ENCODE results near the gene TMC8.

Gene TMC8

GRCh38 chr17:78184351-78184750 lies 53.8 kb downstream of the TMC8 start:
- no peak for DNase-seq

GRCh38 chr17:78184868-78185267 lies 54.3 kb downstream of the TMC8 start:
- DNase-seq = no peak

GRCh38 chr17:78185981-78186691 lies 55.6 kb downstream of the TMC8 start:
- peak; percentile 18 for DNase-seq

- DNase-seq = peak; percentile 97
Measured at GRCh38 chr17:78186692-78187595, 56.4 kb downstream of the TMC8 start, which contains the start of the genes AFMID and TK1. AFMID (plus strand) TSS chr17:78187362; CDS start chr17:78187371, 9 bp downstream. TK1 (minus strand) TSS chr17:78187052; CDS start chr17:78186994, 58 bp downstream.

Measured in fibroblast of skin of right quadriceps (primary cell).